ENCODE results near the gene TAOK1. TPM values are rescaled to one million over a fixed set of nuclear protein-coding genes. Genes with fewer than 3 reads are reported as not detected.

The TAOK1 gene
- total RNA-seq, 1 experiment from 2014 or later: 56.3 TPM

- POLR2A ChIA-PET: no interaction called here
- TF ChIP-seq POLR2AphosphoS5 (IDR thresholded peaks at IDR 0.05; ENCODE audit: low read depth, low read length) (no peak), RAD21 (IDR thresholded peaks at IDR 0.05; ENCODE audit: low read depth) (no peak), SRF (IDR thresholded peaks at IDR 0.05; ENCODE audit: low read depth) (no peak), ATF3 (IDR thresholded peaks at IDR 0.05) (no peak), ZBTB33 (IDR thresholded peaks at IDR 0.05; ENCODE audit: extremely low read depth, insufficient replicate concordance, low read length) (no peak), EZH2 (IDR thresholded peaks at IDR 0.05) (no peak)
Observed at GRCh38 chr17:29430275-29430674, 40.1 kb downstream of the TAOK1 start.

GRCh38 chr17:29433541-29433940, 43.4 kb downstream of the TAOK1 start:
- intact Hi-C loops (cut with micrococcal nuclease): no loop called here
- no peak overlapping the region for H3K27ac ChIP-seq (ENCODE audit: low read depth, low read length)
- no peak for TF ChIP-seq EZH2 (IDR thresholded peaks at IDR 0.05)
- no peak for TF ChIP-seq EGR1 (IDR thresholded peaks at IDR 0.05; ENCODE audit: low read depth)
- no peak for TF ChIP-seq FOSL1 (IDR thresholded peaks at IDR 0.05; ENCODE audit: low read depth)
- TF ChIP-seq MAX (IDR thresholded peaks at IDR 0.05): no peak
- TF ChIP-seq CTCF (IDR thresholded peaks at IDR 0.05 in 2 of 3, conservative IDR thresholded peaks at IDR 0.05 in 1 of 3; ENCODE audit: borderline replicate concordance in 1 of 3, insufficient read depth in 1 of 3, low read depth in 2 of 3, low read length in 2 of 3): no peak
- no peak for TF ChIP-seq ZFX (IDR thresholded peaks at IDR 0.05)
- TF ChIP-seq POLR2AphosphoS5 (IDR thresholded peaks at IDR 0.05; ENCODE audit: low read depth, low read length): no peak
- no peak for TF ChIP-seq ATF3 (IDR thresholded peaks at IDR 0.05)
- no peak for TF ChIP-seq CBX3 (IDR thresholded peaks at IDR 0.05; ENCODE audit: low read depth)
- TF ChIP-seq SRF (IDR thresholded peaks at IDR 0.05; ENCODE audit: low read depth): no peak
- no peak for TF ChIP-seq YY1 (IDR thresholded peaks at IDR 0.05; ENCODE audit: extremely low read depth, insufficient replicate concordance, low read depth, low read length)
- TF ChIP-seq CEBPB (IDR thresholded peaks at IDR 0.05; ENCODE audit: low read depth): no peak
- BruUV-seq (replicated peaks): no TSS peak
- H3K4me2 ChIP-seq (ENCODE audit: low read length): no peak overlapping the region
- H3K9ac ChIP-seq (ENCODE audit: low read length): no peak overlapping the region
- H3K79me2 ChIP-seq (ENCODE audit: insufficient read depth, low read length): peaks cover 62% of the 10 kb centered on the region
- DNase-seq (ENCODE audit: low read depth, low spot score) (no peak), ATAC-seq (no peak)
- no peaks in the 10 kb centered on the region for H3K4me1 ChIP-seq (ENCODE audit: control insufficient read depth in 1 of 2, insufficient read depth in 2 of 2, low read length in 2 of 2)
- ChIA-PET RAD21 (ENCODE audit: low non-redundant PET in 1 of 2, low total read pairs in 2 of 2, uncharacterized antibody in 2 of 2, unreplicated experiment in 2 of 2) (no interaction called here), CTCF (no interaction called here), POLR2A (no interaction called here)
- H3K27me3 ChIP-seq (ENCODE audit: insufficient read depth, low read length): no peaks in the 10 kb centered on the region
- H4K20me1 ChIP-seq (ENCODE audit: insufficient read depth): no peaks in the 10 kb centered on the region
- H2AFZ ChIP-seq (ENCODE audit: low read depth, low read length, poor library complexity, severe bottlenecking): no peak overlapping the region
- H3K4me3 ChIP-seq (replicated peaks in 1 of 2; ENCODE audit: low read depth in 1 of 2, low read length in 2 of 2): no peak overlapping the region
- no peaks in the 10 kb centered on the region for H3K9me3 ChIP-seq (ENCODE audit: control insufficient read depth in 1 of 2, insufficient read depth in 1 of 2, low read depth in 1 of 2, low read length in 2 of 2)
- H3K9me2 ChIP-seq (ENCODE audit: insufficient read depth): no peaks in the 10 kb centered on the region
- H3K36me3 ChIP-seq (ENCODE audit: control insufficient read depth in 1 of 2, insufficient read depth in 2 of 2, low read length in 2 of 2): no peaks in the 10 kb centered on the region

More at GRCh38 chr17:29430275-29430674, 40.1 kb downstream of the TAOK1 start:
- H3K27me3 ChIP-seq (ENCODE audit: insufficient read depth, low read length): no peaks in the 10 kb centered on the region
- no peaks in the 10 kb centered on the region for H3K4me1 ChIP-seq (ENCODE audit: control insufficient read depth in 1 of 2, insufficient read depth in 2 of 2, low read length in 2 of 2)
- ChIA-PET CTCF (no interaction called here), RAD21 (ENCODE audit: low non-redundant PET in 1 of 2, low total read pairs in 2 of 2, uncharacterized antibody in 2 of 2, unreplicated experiment in 2 of 2) (no interaction called here)
- H4K20me1 ChIP-seq (ENCODE audit: insufficient read depth): no peaks in the 10 kb centered on the region
- no peaks in the 10 kb centered on the region for H3K9me3 ChIP-seq (ENCODE audit: control insufficient read depth in 1 of 2, insufficient read depth in 1 of 2, low read depth in 1 of 2, low read length in 2 of 2)
- intact Hi-C loops (cut with micrococcal nuclease): no loop called here
- no peak overlapping the region for H3K4me2 ChIP-seq (ENCODE audit: low read length)
- no peak overlapping the region for H3K4me3 ChIP-seq (replicated peaks in 1 of 2; ENCODE audit: low read depth in 1 of 2, low read length in 2 of 2)
- no peak overlapping the region for H3K27ac ChIP-seq (ENCODE audit: low read depth, low read length)
- peaks cover 62% of the 10 kb centered on the region for H3K79me2 ChIP-seq (ENCODE audit: insufficient read depth, low read length)
- no peaks in the 10 kb centered on the region for H3K36me3 ChIP-seq (ENCODE audit: control insufficient read depth in 1 of 2, insufficient read depth in 2 of 2, low read length in 2 of 2)
- BruUV-seq (replicated peaks): no TSS peak
- no peaks in the 10 kb centered on the region for H3K9me2 ChIP-seq (ENCODE audit: insufficient read depth)
- no peak for ATAC-seq
- no peak for DNase-seq (ENCODE audit: low read depth, low spot score)
- no peak overlapping the region for H3K9ac ChIP-seq (ENCODE audit: low read length)
- no peak overlapping the region for H2AFZ ChIP-seq (ENCODE audit: low read depth, low read length, poor library complexity, severe bottlenecking)

Data from HCT116 (cell line).